ENCODE measurements around the gene OSM.
A peak's percentile ranks its signal among the peaks of the same experiment; 100 is the strongest.

OSM gene

DNA sequence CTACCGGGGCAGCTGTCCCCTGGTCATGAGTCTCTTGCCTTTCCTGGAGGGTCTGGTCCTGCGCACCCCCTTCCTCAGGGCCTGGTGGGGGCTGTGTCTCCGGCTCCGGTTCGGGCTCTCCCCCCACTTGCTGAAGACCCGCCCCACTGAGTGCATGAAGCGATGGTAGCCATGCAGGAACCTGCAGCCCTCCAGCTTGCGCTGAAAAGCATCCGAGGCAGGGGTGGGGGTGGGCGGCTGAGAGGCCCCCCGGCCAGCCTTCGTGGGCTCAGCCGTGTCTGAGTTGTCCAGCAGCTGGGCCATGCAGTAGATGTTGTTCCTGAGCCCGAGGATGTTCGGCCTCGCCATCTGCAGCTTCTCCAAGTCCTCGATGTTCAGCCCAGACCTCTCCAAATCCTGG is 2.8 kb downstream of the OSM start:
- no peak for DNase-seq (ENCODE audit: low read depth in 2 of 2)

DNA sequence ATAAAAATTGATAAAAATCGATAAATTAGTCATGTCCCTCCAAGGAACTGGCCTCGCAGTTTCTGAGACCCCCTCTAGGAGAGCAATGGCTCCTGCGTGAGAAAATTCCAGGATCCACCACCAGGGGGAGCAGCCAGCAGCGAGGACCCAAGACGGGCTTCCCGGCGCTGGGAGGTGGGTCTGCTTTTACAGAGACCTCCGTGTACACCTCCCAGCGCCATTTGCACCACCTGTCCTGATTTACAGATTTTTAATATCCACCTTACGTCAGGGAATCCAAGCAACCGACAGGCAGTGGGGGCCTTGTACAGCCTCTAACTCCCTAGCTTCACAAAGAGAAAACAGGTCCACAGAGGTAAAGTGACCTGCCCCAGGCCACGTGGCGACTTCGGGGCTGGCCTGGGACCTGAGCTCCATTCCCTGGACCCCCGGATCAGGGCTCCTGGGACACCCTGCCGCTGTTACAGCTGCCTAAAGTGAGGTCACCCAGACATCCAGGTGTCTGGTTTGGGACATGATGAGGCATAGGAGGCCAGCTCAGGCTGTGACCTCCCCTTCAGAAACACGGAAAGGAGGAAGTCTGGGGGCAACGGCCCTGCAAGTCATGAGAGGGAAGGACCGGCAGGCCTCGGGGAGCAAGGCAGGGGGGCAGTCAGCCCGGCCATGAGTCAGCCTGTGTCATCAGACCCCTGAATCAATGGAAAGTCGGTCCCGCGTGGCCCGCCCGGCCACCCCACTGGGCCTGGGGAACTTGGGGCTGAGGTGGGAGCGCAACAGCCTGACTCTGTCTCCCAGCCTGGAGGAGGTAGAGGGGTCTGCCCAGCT is 3.5 kb downstream of the OSM start:
- peak; percentile 56 to 64 for DNase-seq (ENCODE audit: low read depth in 2 of 2)

DNA sequence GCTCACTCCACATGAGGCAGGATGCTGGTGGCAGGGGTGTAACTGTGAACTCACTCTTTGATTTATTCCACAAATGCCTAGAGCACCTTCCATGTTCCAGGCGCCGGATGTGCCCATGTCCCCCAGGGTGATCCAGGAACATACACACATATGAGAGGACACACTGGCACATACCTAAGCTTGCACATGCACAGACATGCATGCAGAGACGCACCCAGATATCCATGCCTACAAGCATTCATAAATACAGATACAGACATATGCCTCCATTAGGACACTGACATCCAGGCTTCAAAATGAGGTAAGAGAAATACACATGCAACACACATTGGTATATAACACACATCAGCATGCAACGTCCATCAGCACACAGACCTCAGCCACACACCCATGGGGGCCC is 4.5 kb downstream of the OSM start:
- no peak for DNase-seq (ENCODE audit: low read depth in 2 of 2)

DNA sequence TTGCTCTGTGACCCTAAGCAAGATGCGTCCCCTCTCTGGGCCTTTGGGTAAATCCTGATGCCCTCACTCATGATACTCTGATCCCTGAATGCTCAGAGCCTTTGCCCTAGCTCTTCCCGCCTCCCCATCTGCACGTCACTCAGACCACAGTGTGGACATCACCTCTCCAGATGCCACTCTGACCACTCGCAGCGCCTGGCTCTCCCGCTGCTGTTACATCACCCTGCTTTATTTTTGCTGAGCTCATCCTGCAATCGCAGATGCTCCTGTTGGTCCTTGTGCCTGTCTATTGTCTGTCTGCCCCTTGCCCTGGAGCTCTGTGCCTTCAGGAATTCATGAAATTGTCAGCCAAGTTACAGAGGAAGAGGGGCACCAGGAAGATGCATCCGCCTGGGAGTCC is 5.5 kb downstream of the OSM start:
- no peak for DNase-seq (ENCODE audit: low read depth in 2 of 2)

DNA sequence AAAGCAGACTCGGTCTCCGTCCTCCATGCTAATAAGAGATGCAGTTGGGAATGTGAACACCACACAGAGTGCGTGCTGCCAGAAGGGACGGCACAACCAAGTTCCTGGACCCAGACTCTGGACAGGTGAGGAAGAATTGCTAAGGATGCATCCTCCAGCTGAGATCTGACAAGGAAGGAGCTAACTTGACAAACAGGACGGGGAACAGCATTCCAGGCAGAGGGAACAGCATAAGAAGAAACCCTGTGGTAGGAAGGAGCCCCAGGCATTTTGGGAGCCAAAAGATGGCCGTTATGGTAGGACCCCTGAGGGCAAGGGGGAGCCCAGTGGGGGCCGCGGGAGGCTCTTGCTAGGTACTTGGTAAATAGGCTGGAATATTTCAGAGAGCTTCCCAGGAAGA is 6.0 kb downstream of the OSM start:
- no peak for DNase-seq (ENCODE audit: low read depth in 2 of 2)

DNA sequence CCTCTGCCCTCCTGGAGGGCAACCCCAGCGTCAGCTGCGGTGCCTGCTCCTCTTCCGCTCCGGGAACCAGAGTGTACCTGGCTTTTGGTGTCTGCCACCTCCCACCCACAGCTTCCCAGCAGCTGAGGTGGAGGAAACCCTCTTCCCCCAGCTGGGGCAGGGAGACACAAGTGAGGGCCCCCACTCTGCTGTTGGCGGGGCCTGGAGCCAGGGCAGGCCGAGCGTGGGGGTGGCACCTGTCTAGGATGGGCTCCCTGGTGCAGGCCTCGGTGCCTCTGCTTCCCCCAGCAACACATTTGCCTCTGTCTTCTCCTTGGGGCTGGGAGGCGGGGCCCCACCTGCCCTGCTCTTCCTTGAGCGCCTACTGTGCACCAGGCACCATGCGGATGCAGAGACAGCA is 6.4 kb downstream of the OSM start:
- DNase-seq (ENCODE audit: low read depth in 2 of 2) = no peak

DNA sequence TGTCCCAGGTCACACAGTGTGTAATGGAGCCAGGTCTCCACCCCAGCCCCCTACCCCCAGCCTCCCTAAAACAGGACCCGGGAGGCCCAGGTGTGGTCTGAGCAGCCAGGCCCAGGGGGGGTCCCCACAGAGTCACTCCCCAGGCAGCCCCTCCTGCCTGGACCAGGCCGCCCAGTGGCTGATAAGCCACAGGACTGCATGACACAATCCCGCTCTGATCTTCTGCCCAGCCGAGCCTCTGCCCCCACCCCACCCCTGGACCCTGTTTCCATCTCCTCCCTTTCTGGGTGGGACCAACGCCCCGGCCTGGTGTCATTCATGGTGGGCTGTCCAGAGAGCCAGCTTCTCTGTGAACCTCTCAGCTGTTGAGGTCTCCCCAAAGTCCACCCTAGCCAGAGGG is 12.3 kb downstream of the OSM start:
- no peak for DNase-seq (ENCODE audit: low read depth in 2 of 2)

DNA sequence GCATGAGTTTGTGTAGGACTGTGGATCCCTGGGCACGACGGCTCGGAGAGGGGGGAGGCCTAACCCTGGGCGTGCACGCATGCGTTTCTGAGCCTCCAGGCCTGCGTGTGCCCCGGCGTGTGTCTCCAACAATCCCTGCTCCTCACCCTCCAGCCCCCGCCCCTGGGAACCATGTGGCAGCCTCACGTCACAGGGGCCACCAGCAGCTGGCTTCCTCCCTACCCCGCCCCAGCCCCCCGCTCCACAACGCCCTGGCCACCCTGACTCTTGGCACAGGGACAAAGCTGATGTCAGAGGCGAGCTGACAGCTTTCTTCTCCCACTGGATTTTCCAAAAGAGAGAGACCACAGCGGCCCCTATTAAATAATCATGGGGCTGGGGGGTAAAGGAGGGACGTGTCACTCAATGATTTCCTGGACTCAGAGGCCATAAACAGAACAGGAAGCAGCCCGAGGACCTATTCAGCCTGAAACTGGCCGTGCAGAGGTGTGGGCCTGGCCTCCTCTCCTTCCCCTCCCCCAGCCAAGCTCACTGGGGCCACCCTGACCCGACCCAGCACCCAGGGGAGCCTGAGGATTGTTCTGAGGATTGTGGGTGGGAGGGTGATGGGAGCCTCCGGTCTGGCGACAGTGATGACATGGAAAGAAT is 13.3 kb downstream of the OSM start:
- DNase-seq (ENCODE audit: low read depth in 2 of 2) = no peak

DNA sequence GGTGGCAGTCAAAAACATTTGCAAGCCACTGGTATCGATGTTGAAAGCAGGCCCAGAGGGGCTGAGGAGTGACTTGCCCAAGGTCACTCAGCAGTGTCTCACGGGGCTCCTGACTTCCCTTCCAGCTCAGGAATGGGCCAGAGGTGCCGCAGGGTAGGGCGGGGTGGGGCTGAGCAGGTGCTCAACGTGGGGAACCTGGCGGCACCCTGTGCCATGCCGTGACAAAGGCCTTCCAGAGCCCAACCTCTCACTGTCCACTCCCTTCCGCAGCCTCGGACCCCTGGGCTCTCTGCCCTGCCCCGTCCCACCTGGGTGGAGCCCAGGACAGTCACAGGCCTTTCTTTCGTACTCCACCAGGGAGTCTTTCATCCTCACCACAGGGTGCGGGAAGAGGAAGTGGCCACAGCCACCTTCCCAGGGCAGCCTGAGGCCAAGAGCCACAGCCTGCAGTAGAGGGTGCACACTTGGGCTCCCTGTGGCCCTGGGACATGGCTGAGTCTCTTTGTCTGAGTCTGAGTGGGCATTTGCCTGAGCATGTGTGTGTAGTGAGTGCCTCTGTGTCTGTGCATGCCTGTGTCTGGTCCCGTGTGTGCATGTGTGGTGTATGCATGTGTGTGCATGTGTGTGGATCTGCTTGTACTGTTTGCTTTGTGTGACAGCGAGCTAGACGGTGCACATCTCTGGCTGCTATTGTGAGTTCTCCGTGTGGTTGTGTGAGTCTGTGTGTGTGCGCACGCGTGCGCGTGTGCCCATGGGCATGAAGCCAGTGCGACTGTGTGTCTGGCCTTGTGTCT is 14.0 kb downstream of the OSM start:
- no peak for DNase-seq (ENCODE audit: low read depth in 2 of 2)

DNA sequence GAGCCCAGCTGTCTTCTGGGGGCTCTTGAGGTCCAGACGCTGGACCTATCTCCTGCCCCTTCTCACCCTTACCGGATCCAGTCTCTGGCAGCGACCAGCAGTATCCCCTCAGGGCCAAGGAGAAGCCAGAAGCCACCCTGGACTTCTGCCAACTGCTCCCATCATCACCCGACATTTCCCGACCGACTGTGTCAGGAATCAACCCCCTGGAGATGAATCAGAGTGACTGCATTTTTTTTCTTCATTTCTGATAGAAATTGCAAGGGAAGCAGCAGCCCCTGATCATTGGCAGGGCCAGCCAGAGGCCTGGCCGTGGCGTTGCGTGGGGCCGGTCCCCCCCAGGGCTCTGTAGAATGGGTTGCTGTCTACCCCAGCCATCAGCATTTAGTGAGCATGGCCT is 14.9 kb downstream of the OSM start:
- DNase-seq (ENCODE audit: low read depth in 2 of 2) = no peak

DNA sequence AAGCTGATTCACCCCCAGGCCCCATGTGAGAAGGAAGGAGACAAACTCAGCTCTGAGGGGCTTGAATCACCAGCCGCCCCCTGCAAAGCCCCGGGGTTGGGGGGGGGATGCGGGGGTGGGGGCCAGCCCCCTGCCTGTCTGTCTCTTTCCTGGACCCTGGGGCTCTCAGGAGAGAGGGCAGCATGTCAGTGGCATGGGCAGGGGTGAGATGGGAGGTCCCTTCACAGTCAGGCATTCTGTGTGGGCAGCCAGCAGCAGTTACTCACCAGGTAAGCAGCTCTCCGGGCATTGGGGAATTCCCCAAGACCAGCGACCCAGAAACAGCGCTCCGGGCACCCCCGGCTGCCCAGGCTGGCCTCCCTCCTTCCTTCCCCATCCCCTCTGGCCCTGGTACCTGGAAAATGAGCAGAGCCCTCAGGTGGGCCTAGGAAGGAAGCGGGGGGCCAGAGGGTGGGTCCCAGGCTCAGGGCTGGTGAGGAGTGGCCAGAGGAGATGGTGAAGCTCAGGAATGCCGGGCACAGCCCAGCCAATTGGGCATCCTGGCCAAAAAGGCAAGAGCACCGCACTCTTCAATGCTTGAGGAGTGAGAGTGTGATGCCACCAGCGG is 15.9 kb downstream of the OSM start:
- DNase-seq (ENCODE audit: low read depth in 2 of 2) = no peak

DNA sequence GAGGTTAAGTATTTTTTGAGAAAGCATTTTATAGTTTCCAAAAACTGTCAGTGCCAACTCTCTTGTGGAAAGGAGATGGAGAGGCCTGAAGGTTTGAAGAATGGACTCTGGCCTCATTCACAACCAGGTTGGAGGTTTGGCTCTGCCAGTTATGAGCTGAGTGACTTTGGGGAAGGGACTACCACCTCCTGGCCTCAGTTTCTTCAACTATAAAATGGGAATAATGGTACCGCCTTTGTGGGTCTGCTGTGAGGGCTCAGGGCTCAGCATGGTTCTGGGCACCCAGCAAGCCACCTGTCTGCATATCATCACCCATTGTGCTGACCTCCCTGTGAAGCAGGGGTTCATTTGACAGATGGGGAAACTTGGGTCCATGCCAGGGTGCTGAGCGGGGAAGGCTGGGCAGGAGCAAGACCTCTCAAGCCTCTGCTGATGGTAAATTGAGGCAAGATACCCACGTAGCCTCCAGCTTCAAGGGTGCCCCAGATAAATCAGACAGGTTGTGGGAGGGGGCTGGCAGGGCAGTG is 16.5 kb downstream of the OSM start:
- no peak for DNase-seq (ENCODE audit: low read depth in 2 of 2)

DNA sequence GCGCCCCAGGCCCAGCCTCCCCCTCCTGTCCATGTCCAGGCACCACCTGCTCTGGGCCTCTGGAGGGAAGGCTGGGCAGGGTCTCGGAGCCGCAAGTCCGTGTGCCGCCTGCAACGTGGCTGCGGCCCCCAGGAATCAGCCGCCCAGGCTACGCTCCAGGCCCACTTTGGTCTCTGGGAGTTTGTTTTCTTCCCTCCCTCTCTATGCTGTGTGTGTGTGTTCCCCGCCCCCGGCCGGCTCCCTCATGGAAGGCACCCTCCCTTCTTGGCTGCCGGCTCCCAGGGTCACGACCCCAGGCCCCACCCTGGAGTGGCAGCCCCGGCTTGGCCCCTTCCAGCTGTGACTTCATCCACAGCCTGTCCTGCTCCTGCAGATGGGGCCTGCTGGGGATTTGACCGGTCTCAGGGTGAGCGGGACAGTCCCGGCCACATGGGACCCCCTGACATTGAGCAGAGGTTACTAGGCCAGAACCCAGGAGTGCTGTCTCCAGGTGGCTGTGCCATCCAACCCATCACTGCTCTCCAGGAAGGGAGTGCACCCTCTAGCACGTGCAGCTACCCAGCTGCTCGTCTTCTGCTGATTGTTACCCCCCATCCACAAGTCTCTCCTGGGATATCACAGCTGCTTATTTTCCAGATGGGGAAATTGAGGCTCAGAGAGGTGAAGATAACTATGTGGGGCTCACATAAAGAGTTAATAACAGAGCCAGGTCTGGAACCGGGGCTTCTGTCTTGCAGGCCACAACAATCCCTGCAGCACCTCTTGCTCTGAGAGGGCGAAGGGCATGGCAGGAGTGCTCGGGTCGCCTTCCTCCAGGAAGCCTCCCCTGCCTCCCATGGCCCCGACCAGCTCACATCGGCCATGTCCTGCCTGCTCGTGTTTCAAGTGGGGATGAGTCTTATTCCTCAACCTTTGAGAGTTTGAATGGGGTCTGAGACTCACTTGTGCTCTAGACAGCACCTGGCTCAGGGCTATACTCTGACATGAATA is 17.3 kb downstream of the OSM start:
- DNase-seq (ENCODE audit: low read depth in 2 of 2) = no peak

DNA sequence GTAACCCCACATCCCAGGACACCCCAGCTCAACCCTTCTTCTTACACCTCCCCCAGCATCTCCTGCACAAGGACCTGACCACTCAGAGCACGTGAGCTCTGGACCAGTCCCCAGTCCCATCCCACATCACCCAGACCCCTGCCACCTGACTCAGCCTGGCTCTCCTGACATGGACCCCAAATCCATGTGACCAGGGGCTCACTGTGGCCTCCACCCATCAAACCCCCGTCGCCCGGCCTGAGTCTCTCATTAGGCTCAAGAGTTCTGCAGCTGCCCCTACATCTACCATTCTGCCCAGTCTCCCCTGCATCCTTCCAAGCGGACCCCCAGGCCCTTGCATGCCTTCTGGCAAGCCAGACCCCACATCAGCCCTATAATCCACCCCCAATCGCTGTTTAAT is 18.2 kb downstream of the OSM start:
- no peak for DNase-seq (ENCODE audit: low read depth in 2 of 2)

DNA sequence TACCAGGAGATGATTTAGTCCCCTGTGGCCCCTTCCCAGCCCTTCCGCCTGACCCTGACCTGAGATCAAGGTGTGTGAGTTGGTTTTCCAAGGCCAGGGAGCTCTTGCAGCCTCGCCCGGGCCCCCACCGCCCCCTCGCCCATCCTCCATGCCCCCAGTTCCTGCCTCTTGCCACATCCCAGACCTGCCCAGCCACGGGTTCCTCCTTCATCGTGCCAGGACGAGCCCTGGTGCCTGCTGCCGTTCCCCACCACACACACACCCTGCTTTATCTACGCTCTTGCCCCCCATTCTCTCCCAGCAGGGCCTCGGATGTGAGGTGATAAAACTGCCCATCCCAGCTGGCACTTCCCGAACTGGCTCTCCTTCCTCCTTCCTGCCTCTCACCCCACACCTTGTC is 18.7 kb downstream of the OSM start:
- no peak for DNase-seq (ENCODE audit: low read depth in 2 of 2)

DNA sequence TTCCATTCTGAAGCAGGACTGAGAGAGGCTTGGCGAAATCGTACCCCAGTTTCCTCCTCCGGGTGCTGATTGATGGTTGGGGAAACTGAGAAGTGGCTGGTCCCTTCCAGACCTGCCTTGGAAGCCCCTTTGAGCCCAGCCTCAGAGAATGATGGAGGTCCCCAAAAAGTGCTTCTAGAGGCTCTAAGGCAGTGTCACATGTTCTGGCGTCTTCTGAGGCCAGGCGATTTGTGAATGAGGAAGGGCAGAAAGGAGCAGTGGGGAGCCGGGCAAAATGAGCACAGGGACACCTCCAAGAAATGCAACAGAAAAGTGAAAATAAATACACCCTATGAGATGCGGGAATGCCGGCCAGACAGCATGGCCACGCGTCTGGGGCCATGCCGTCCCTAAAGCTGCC is 19.1 kb downstream of the OSM start:
- DNase-seq (ENCODE audit: low read depth in 2 of 2) = no peak

DNA sequence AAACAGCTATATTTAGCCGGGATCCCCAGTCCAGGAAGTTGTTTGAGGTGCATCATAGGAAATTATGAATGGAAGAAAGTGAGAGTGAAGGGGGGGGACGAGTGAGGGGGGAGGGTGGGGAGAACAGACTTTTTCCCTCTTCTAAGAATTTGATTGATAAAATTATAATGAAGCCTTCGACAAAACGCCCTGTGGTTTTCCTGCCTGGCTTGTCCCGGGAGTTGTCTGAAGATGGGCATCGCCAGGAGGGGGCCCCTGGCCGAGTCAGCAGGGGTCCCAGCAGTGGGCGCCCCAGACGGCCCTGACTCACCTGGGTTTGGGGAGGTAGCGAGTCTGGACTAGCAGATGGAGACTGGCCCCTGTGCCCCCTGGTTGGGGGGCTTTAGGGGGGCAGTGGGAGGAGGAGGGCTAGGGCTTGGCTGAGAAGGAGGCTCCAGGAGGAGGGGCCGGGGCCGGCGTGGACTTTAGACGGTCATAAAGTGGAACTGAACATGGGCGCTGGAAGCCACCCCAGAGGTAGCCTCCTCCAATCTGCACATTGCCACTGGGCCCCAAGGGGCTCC is 19.8 kb downstream of the OSM start:
- DNase-seq (ENCODE audit: low read depth in 2 of 2) = no peak

DNA sequence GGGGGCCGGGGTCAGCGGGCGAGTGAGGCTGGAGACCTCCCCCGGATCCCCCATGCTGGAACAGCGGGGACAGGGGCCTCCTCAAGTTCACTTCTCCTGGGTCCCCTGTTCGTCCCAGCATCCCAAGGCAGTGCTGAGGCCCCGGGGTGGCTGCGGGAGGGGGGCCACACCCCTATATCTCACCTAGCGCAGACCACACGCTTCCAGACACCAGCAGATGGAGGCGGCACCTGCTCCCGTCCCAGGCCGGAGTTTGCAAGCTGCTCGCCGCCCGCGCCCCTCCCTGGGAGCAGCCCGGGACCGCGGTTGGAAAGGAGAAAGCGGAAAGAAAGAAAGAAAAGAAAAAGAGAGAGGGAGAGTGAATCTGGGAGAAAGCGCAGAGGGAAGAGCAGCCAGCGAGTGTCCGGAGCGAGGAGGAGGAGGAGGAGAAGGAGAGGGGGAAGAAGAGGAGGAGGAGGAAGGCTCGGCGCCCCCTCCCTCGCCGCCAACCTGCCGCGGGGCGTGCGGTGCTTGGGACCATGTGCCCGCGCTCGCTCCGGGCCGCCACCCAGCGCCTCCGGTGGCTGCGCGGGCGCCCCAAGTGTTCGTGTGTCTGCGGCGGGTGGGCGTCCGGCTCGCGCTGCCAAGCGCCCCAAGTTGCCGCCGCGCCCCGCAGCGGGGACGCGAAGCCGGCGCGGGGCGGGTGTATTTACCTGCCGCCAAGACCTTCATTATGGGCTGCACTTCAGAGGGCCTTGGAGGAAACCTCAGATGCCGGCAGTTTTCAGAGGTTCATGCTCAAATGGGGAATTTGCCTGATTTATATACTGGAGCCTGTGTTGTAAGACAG is 20.5 kb downstream of the OSM start, which contains the start of gene LIF:
Gene LIF (minus strand): TSS at position 775 of the 829 bp plus-strand sequence. CDS start 64 bp downstream, at position 711.
- DNase-seq (ENCODE audit: low read depth in 2 of 2) = peak in 1 of 2 donors; percentile 39

DNA sequence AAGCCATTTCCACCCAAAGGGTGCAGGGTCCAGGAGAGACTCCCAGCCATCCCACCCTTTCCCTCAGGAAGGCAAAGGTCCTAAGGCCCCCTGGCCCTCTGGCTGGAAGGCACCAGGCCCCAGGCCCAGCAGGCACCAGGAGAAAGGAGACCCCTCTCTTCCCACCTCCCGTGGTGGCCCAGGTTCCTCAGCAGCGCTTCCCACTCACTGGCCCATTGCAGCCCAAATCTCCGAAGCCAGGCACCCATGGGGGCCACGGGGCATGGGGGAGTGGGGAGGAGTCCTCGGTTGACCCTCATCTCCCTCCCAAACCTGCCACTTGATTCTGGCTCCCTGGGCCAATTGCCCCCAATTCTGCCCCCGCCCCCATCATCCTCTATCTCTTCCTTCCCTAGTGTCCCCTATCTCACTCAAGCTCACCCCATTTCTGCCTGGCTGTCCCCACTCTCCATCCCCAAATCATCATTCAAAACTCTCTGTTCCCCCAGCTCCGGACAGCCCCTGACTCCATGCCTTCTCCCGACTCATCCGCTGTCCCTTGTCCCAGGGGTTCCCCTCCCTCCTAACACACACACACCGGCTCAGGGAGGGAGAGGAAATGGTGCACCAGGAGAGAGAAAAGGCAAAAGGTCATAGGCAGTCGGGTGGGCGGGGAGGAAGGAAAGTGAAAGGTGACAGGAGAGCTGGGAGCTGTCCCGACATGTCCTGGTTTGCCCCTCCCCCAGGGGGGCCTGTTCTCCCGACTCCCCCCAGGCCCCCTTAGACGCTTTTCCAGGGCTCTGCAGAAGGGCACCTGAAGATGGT is 21.3 kb downstream of the OSM start:
- DNase-seq (ENCODE audit: low read depth in 2 of 2) = no peak
